Eye (tissue), 1 donor: ENCODE data around the gene BTC.
A peak's percentile ranks its signal among the peaks of the same experiment; 100 is the strongest.
"Not testable (repeated sequence)": the region's sequence is repeated elsewhere in the genome, so short reads cannot be mapped to it uniquely, and the experiment has no call there.

Source experiments
- DNase-seq: peaks from one replicate; pipeline ENCODE4 v3.0.0-alpha.2; 2015

Gene BTC, protein sequence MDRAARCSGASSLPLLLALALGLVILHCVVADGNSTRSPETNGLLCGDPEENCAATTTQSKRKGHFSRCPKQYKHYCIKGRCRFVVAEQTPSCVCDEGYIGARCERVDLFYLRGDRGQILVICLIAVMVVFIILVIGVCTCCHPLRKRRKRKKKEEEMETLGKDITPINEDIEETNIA

DNA sequence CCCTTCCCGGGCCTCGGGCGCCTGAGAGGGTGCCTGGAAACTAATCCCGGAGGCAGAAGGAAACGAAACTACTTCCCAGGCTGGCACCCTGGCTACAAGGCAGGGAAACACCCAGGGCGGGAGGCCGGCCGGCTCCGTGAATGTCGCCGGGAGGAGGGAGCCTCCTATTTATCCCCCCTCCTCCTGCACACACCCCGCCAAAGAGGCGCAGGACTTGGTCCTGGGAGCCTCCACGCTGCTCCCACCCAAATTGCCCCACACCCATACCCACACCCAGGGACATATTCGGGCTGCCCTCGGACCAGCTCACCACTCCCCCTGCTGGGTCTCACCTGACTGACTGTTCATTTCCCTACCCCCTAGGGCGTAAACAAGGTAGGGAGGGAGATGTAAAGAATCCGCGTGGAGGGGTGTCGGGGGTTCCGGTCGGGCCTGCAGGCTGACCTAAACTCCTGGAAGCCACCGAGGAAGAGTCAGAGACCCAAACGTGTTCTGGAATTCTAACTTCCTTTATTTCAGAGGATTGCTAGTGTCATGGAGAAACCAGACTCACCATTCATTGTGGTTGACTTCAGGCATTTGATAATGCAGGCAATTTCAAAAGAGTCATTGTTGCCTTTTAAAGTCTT lies at the start of gene BTC:
TSS of gene BTC (minus strand) at position 142 of the 629 bp plus-strand sequence. CDS start 198 bp downstream, outside the sequence.
- peak; percentile 69 for DNase-seq

DNA sequence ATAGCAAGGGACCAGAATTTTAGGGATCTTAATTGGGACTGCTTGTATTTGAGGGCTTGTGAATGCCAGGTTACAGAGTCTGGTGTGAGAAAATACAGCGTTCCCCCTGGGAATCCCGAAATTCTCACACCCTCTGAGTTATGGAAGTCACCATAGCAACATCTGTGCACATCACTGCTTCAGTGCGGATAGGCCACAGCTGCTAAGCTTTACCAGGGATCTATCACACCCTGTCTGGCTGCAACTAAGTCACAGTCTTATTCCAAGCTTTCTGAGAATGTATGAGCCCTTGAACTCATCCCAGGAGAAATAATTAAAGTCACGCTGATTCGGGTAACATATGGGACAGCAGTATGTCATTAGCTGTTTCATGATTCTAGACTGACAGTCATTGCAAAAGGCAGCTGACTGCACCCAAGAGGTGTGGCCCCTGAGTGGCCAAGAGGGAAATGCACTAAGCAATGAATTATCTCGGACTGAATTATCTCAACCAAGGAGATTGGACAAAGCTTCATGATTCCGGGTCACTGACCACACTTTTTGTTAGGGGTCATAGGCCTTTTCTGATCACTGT lies 46.7 kb upstream of the BTC start:
- DNase-seq = peak; percentile 73

DNA sequence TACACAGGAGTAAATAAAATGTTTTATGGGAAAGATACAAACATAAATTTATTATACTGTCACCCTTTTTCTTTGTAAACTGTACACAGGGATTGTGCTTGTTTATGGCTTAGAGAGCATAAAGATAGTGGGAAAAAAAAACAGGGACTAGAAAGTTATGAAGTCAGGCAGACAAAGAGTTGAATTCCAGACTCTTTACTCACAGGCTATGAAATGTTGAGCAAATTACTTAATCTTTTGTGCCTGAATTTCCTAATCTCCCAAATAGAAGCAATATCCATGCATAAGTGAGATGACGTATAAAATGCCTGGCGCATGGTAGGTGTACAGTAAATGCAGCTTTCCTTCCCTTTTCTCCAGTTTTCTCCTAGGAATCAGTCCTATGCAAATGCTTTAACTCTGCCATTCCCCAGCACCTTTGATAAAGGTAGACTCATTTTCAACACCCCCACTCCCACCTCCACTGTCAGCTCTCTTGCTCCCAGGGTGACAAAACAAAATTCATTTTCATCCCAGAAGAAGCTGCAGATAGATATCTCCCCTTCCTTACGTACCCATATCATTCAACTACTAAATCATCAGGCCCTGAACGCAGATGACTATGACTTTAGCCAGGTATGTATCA lies 44.5 kb upstream of the BTC start:
- DNase-seq = no peak

- no peak for DNase-seq
Observed at GRCh38 chr4:74830928-74831327, 36.6 kb upstream of the BTC start.

- DNase-seq = no peak
Observed at GRCh38 chr4:74823194-74823593, 28.9 kb upstream of the BTC start.

GRCh38 chr4:74822603-74823002 lies 28.3 kb upstream of the BTC start:
- DNase-seq = no peak

- DNase-seq = no peak
Observed at GRCh38 chr4:74821541-74821940, 27.2 kb upstream of the BTC start.

DNA sequence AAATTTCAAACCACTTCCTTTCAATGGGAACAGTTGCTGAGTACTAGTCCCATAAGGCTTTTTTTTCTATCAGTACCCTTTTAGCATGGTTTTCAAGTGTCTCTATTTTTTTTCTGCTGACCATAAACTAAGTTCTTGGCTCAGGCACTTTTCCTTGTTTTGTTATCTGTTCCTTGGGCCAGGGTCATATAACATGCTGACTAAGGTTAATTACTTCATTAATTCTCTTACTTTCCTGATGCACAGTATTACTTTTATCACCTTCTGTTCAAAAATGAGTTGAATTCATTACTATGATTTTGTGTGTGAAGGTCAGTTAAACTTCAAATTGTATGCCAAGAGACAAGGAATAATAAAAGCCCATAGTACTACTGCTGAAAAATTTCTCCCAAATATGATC lies 19.7 kb upstream of the BTC start:
- no peak for DNase-seq

GRCh38 chr4:74812056-74812455 lies 17.7 kb upstream of the BTC start:
- not testable (repeated sequence) for DNase-seq

DNA sequence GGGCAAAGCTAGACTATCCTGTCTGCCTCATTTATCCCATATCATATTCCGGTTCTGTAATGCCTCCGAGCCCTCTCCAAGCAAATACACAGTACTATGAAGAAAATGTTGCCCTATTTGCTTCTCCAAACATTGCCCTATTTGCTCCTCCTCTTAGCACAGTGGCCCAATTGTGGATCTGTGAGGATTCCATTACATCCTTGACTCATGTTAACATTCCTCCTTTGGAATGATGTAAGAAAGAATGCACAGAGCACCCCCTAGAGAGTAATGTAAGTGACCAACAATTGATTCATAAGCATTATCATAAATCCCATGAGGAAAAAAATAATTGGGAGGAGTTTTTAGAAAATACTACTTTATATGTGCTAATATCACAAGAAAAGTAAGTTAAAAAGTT lies 11.3 kb upstream of the BTC start:
- DNase-seq = no peak

DNA sequence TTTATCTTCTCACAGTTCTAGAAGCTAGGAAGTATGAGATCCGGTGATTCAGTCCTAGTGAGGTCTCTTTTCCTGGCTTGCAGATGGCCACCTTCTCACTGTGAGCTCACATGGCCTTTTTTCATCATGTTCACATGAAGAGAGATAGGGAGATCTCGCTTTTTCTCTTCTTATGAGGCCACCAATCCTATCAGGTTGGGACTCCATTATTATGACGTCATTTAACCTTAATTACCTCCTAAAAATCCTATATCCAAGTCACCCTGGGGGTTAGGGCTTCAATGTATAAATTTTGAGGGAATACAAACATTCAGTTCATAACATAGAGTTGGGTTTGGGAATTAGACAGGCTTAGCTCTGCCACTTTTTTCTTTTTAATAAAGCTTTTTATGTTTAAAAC lies 6.0 kb upstream of the BTC start:
- no peak for DNase-seq

- DNase-seq = no peak
Observed at GRCh38 chr4:74796631-74797030, 2.3 kb upstream of the BTC start.

- peak; percentile 79 for DNase-seq
Observed at GRCh38 chr4:74793757-74794381, 454 bp downstream of the BTC start.

GRCh38 chr4:74790652-74791051 lies 3.7 kb downstream of the BTC start:
- DNase-seq = no peak

DNA sequence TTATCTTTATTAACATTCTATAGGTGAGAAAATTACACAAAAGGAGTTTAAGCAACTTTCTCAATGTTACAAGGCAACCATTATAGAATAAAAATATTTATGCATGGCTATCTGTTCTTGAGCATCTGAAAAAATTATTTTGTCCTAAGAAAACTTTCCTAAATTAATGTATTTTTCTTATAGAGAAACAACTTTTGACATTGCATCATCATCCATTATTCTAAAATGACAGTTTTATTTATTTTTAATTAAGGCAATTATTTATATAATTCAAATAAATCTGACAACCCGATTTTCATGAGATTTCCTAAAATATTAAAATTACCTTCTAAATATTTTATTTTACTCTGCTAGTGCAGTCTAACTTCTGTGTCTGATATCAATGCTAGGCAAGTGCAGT lies 4.8 kb downstream of the BTC start:
- DNase-seq = no peak

GRCh38 chr4:74777531-74777930 lies 16.8 kb downstream of the BTC start:
- DNase-seq = no peak

- DNase-seq = no peak
Observed at GRCh38 chr4:74772783-74773182, 21.5 kb downstream of the BTC start.

GRCh38 chr4:74772106-74772505 lies 22.2 kb downstream of the BTC start:
- DNase-seq = no peak

GRCh38 chr4:74770226-74770910 lies 24.0 kb downstream of the BTC start:
- DNase-seq = no peak

DNA sequence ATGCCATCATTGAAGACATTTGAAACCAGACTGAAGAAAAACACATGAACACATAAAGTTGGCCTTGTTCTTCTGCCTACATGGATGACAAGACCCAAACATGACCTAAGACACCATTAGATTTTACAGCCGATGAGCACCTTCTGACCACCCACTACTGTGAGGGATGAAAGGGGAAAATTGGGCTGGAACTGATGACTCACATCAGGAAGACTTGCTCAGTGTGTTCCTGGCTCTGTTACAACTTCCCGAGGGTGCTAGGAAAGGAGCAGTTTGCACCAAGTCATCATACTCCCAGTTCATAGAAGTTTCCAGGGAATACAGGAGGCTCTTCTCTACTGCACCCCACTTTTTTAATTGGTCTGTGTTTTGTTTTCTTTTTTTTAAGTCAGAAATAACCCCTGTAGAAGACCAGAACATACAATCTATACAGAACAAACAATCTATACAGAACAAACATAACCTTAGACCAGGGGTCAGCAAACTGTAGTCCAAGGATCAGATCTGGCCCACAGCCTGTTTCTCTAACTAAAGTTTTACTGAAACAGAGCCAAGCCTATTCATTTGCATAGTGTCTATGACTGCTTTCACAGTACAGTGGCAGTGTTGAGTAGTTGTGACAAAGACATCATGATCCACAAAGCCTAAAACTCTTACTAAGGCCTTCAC lies 25.3 kb downstream of the BTC start:
- DNase-seq = no peak

- DNase-seq = no peak
Observed at GRCh38 chr4:74764119-74764518, 30.2 kb downstream of the BTC start.

DNA sequence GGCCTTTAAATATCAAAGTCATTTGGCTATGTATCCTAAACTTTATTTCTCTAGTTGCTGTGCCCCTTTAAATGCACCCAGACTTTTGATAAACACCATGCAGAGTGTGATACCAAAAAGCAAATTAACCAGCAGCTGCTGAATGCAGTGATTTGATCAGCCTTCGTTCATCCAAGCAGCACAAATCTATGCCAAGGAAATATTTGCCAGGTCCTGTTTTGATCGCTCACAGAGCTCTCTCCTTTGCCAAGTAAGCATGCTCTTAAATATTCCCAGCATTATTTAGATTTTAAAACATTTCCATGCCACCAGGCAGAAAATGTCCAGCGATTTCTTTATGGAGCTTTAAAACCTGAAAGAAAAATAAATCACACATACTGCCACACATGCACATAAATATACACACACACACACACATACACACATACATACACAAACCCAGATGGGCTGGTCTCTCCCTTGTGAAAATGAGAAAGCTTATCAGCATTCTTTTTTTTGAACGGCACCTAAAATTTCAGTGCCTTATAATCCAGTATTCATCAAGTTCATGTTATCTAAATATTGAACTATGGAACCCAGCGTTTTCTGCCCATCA lies 35.7 kb downstream of the BTC start:
- DNase-seq = peak; percentile 62
